IMR-90 (cell line): ENCODE data around the gene TBC1D8. TPM values are rescaled to one million over a fixed set of nuclear protein-coding genes. Genes with fewer than 3 reads are reported as not detected.

Source experiments
- ATAC-seq: fragments of 200-7000 bp; cut with Tn5 transposase; 2 replicates; pipeline ENCODE4 v1.9.1; 2020; ENCODE audit warnings: low read depth, mild to moderate bottlenecking, moderate library complexity
- BruUV-seq: library from RNA; stranded (reverse); fragments of 400-500 nt; replicated peaks from 2 replicates; lab custom pipeline; 2021; lab: Mats Ljungman, UMichigan
- CTCF ChIA-PET: fragments of 300-600 bp; formaldehyde crosslinking; extraction: SDS; loops from one replicate; lab custom pipeline; 2021; ENCODE audit warnings: antibody characterized with exemption; lab: Yijun Ruan, JAX
- POLR2A ChIA-PET: fragments of 300-600 bp; sonication (Branson Sonifier 250); formaldehyde crosslinking; loops from one replicate; lab custom pipeline; 2022; ENCODE audit warnings: antibody characterized with exemption; ENCODE audit not compliant: unreplicated experiment; lab: Charles Lee
- DNase-seq: peaks from one replicate; pipeline ENCODE4 v3.0.0; 2013
- H2AFZ ChIP-seq: replicated peaks from 2 replicates; pipeline ENCODE3; 2013; ENCODE audit warnings: low read length, mild to moderate bottlenecking; ENCODE audit not compliant: poor library complexity
- H2AK5ac ChIP-seq: 2 replicates; pipeline ENCODE4 v1.6.1; 2013; ENCODE audit warnings: low read depth, low read length, inconsistent platforms
- H2AK9ac ChIP-seq: replicated peaks from 2 replicates; pipeline ENCODE3; 2013; ENCODE audit warnings: mild to moderate bottlenecking, low read depth, low read length, moderate library complexity; ENCODE audit not compliant: poor library complexity
- H2BK120ac ChIP-seq: 2 replicates; pipeline ENCODE4 v1.6.1; 2013; ENCODE audit warnings: low read depth, low read length, inconsistent platforms
- H2BK15ac ChIP-seq: 3 replicates; pipeline ENCODE4 v1.6.1; 2013; ENCODE audit warnings: low read depth, low read length, inconsistent platforms
- H2BK20ac ChIP-seq: 2 replicates; pipeline ENCODE4 v1.6.1; 2013; ENCODE audit warnings: low read depth, mild to moderate bottlenecking, inconsistent platforms, low read length, moderate library complexity
- H2BK5ac ChIP-seq: 2 replicates; pipeline ENCODE4 v1.6.1; 2013; ENCODE audit warnings: mild to moderate bottlenecking, low read depth, low read length, inconsistent platforms; ENCODE audit not compliant: poor library complexity, severe bottlenecking
- H3K14ac ChIP-seq: replicated peaks from 2 replicates; pipeline ENCODE4 v1.6.1; 2013; ENCODE audit warnings: low read depth, low read length, inconsistent platforms
- H3K18ac ChIP-seq: 2 replicates; pipeline ENCODE4 v1.6.1; 2013; ENCODE audit warnings: low read depth, low read length, control low read depth
- H3K23ac ChIP-seq: 2 replicates; pipeline ENCODE4 v1.6.1; 2013; ENCODE audit warnings: low read depth, low read length, inconsistent platforms
- H3K27ac ChIP-seq: 2 replicates; pipeline ENCODE4 v1.5.1; 2013; ENCODE audit warnings: mild to moderate bottlenecking, control low read depth, low read length; ENCODE audit not compliant: insufficient read depth
- H3K27me3 ChIP-seq: 2 replicates; pipeline ENCODE4 v1.6.1; 2013; ENCODE audit warnings: low read length; ENCODE audit not compliant: control insufficient read depth, insufficient read depth
- H3K36me3 ChIP-seq: 2 replicates; pipeline ENCODE4 v1.6.1; 2013; ENCODE audit warnings: low read length, mixed read lengths; ENCODE audit not compliant: control insufficient read depth, insufficient read depth
- H3K4ac ChIP-seq: 2 replicates; pipeline ENCODE4 v1.6.1; 2013; ENCODE audit warnings: low read depth, low read length, inconsistent platforms
- H3K4me1 ChIP-seq: 2 replicates; pipeline ENCODE4 v1.6.1; 2013; ENCODE audit warnings: low read length, mixed read lengths; ENCODE audit not compliant: control insufficient read depth, insufficient read depth
- H3K4me2 ChIP-seq: 2 replicates; pipeline ENCODE4 v1.6.1; 2013; ENCODE audit warnings: low read depth, mild to moderate bottlenecking, control low read depth, low read length, moderate library complexity
- H3K4me3 ChIP-seq: 2 replicates; pipeline ENCODE4 v1.5.1; 2013; ENCODE audit warnings: low read depth, mild to moderate bottlenecking, control low read depth, low read length, moderate library complexity; ENCODE audit not compliant: insufficient read depth
- H3K56ac ChIP-seq: 2 replicates; pipeline ENCODE4 v1.6.1; 2013; ENCODE audit warnings: low read length, inconsistent platforms; ENCODE audit not compliant: insufficient read depth; ENCODE audit errors: extremely low read depth
- H3K79me1 ChIP-seq, 2 experiments: 2 replicates each; pipeline ENCODE4 v1.6.1; 2013; ENCODE audit warnings: low read length in 2 of 2, inconsistent platforms in 1 of 2, low read depth in 1 of 2
- H3K9ac ChIP-seq: 2 replicates; pipeline ENCODE4 v1.6.1; 2013; ENCODE audit warnings: low read depth, low read length, control low read depth
- H3K9me1 ChIP-seq: 2 replicates; pipeline ENCODE4 v1.6.1; 2013; ENCODE audit warnings: low read length, inconsistent platforms; ENCODE audit not compliant: insufficient read depth
- H3K9me3 ChIP-seq: 2 replicates; pipeline ENCODE4 v1.6.1; 2013; ENCODE audit warnings: low read length; ENCODE audit not compliant: control insufficient read depth, insufficient read depth
- H4K20me1 ChIP-seq: 2 replicates; pipeline ENCODE4 v1.6.1; 2013; ENCODE audit warnings: low read length, inconsistent platforms; ENCODE audit not compliant: insufficient read depth
- H4K5ac ChIP-seq: 2 replicates; pipeline ENCODE4 v1.6.1; 2013; ENCODE audit warnings: mild to moderate bottlenecking, low read depth, low read length, control low read depth
- H4K8ac ChIP-seq, 2 experiments: 2 replicates each; pipeline ENCODE4 v1.6.1; 2013; ENCODE audit warnings: low read depth in 2 of 2, low read length in 2 of 2, control low read depth in 1 of 2, inconsistent platforms in 1 of 2
- H4K91ac ChIP-seq: 2 replicates; pipeline ENCODE4 v1.6.1; 2013; ENCODE audit warnings: low read depth, low read length, inconsistent platforms; ENCODE audit not compliant: insufficient read depth
- BHLHE40 ChIP-seq: fragments of 150-350 bp; IDR thresholded peaks from 2 replicates; pipeline ENCODE4 v1.6.1; 2016; ENCODE audit warnings: mild to moderate bottlenecking, low read depth, low read length
- CEBPB ChIP-seq: IDR thresholded peaks from 2 replicates; pipeline ENCODE4 v1.6.1; 2012; ENCODE audit warnings: low read depth, low read length, improper control_type of control experiment
- CTCF ChIP-seq: conservative IDR thresholded peaks from 2 replicates; pipeline ENCODE4 v1.5.1; 2012; ENCODE audit warnings: mild to moderate bottlenecking, low read depth, low read length, improper control_type of control experiment
- FOS ChIP-seq: fragments of 150-350 bp; IDR thresholded peaks from 2 replicates; pipeline ENCODE4 v1.6.1; 2016; ENCODE audit warnings: low read depth, low read length
- MAFK ChIP-seq: IDR thresholded peaks from 2 replicates; pipeline ENCODE4 v1.6.1; 2012; ENCODE audit warnings: low read depth, low read length, improper control_type of control experiment
- MXI1 ChIP-seq: IDR thresholded peaks from 2 replicates; pipeline ENCODE4 v1.6.1; 2012; ENCODE audit warnings: low read depth, mild to moderate bottlenecking, low read length, moderate library complexity, borderline replicate concordance
- NFE2L2 ChIP-seq: fragments of 150-350 bp; IDR thresholded peaks from 2 replicates; pipeline ENCODE4 v1.6.1; 2016; ENCODE audit warnings: low read depth, mild to moderate bottlenecking, low read length
- POLR2A ChIP-seq: IDR thresholded peaks from 2 replicates; pipeline ENCODE4 v1.6.1; 2012; ENCODE audit warnings: mild to moderate bottlenecking, low read depth, low read length
- RAD21 ChIP-seq: IDR thresholded peaks from 2 replicates; pipeline ENCODE4 v1.6.1; 2012; ENCODE audit warnings: low read length, improper control_type of control experiment
- RFX5 ChIP-seq: IDR thresholded peaks from 2 replicates; pipeline ENCODE4 v1.8.0; 2012; ENCODE audit warnings: low read depth, mild to moderate bottlenecking, low read length, moderate library complexity
- SMC3 ChIP-seq: fragments of 150-350 bp; IDR thresholded peaks from 2 replicates; pipeline ENCODE4 v1.6.1; 2016; ENCODE audit warnings: low read depth, mild to moderate bottlenecking, antibody characterized with exemption, low read length, moderate library complexity
- WGBS, 2 experiments: methylation state at CpG; one replicate each; pipeline versions ENCODE4 v1.1.5 to v1.1.7; 2013; ENCODE audit warnings: missing lambda C conversion rate in 2 of 2; ENCODE audit not compliant: insufficient read length in 1 of 2; ENCODE audit errors: extremely low coverage in 2 of 2; 5-methylcytosine and 5-hydroxymethylcytosine counted together
- dilution Hi-C: fragments of 300-500 bp; cut with HindIII; formaldehyde crosslinking; loops from one replicate; pipeline ENCODE4 v1.14.3; 2018; ENCODE audit warnings: low sequenced_read_pairs; ENCODE audit not compliant: unreplicated experiment
- in situ Hi-C: fragments of 300-500 bp; cut with MboI; formaldehyde crosslinking; loops from 3 replicates; pipeline ENCODE4 v1.14.3; 2019; ENCODE audit warnings: low sequenced_read_pairs, inconsistent platforms, mixed read lengths
- intact Hi-C: fragments of 100-400 bp; cut with micrococcal nuclease; formaldehyde crosslinking; loops from 2 replicates; pipeline ENCODE4 v1.10.0; 2022
- polyA plus RNA-seq, 3 experiments: library from polyadenylated mRNA; depleted of rRNA; stranded (reverse); fragments of >200 nt; gene quantifications; 2 replicates each; pipeline ENCODE4 v1.2.3, GENCODE V29; 2012; ENCODE audit warnings: low replicate concordance in 1 of 3
- total RNA-seq: library from RNA; depleted of rRNA; stranded (reverse); fragments of >200 nt; gene quantifications from 2 replicates; pipeline ENCODE4 v1.2.3, GENCODE V29; 2012
- TF ChIP-seq, protein P1 (sequence below): fragments of 150-350 bp; IDR thresholded peaks from 2 replicates; pipeline ENCODE4 v1.6.1; 2017; ENCODE audit warnings: mild to moderate bottlenecking, antibody characterized with exemption, low read length, low read depth
- TF ChIP-seq, protein P2 (sequence below): fragments of 150-350 bp; IDR thresholded peaks from 2 replicates; pipeline ENCODE4 v1.6.1; 2016; ENCODE audit warnings: low read depth, mild to moderate bottlenecking, low read length, moderate library complexity, borderline replicate concordance

Gene TBC1D8
- total and polyA plus RNA-seq, 2 of the 4 experiments (the other 2 are of a cell fraction) = 1.3 to 1.5 TPM

GRCh38 chr2:101197215-101197745 lies 46.1 kb upstream of the TBC1D8 start:
- ATAC-seq (no peak), DNase-seq (no peak)
- Histone ChIP-seq H2AK5ac (no peak overlapping the region), H3K4me3 (no peak overlapping the region), H2BK20ac (no peak overlapping the region), H3K4me2 (no peak overlapping the region), H2BK5ac (no peak overlapping the region), H3K18ac (no peak overlapping the region), H3K27me3 (peaks cover 7% of the 10 kb centered on the region), H4K91ac (no peak overlapping the region), H2BK15ac (no peak overlapping the region), H3K9me3 (no peaks in the 10 kb centered on the region), H3K4me1 (no peaks in the 10 kb centered on the region; the same call in 1 of the 2 replicates), H3K56ac (no peak overlapping the region), H3K27ac (no peak overlapping the region), H2AK9ac (no peak overlapping the region), H4K20me1 (no peaks in the 10 kb centered on the region), H2AFZ (no peak overlapping the region), H2BK120ac (no peak overlapping the region), H3K9me1 (no peaks in the 10 kb centered on the region), H3K79me1 (no peaks in the 10 kb centered on the region), H3K23ac (no peak overlapping the region), H3K14ac (no peak overlapping the region), H3K4ac (no peak overlapping the region), H3K9ac (no peak overlapping the region), H4K5ac (no peak overlapping the region), H4K8ac (no peak overlapping the region), H3K36me3 (no peaks in the 10 kb centered on the region)
- ChIA-PET CTCF (interaction anchor here (1.3 to 1.6 kb wide), 2 partner anchors 8 to 9 kb away, joined by 5 to 6 read pairs; no protein-coding TSS in a partner anchor), POLR2A (no interaction called here)
- no CpG with 5 or more reads among the region's 1 CpG for WGBS, 2 experiments
- intact Hi-C loops (no loop called here), in situ Hi-C loops (no loop called here), dilution Hi-C loops (no loop called here)
- no TSS peak for BruUV-seq
- TF ChIP-seq MAFK (no peak), RFX5 (no peak), BHLHE40 (no peak), POLR2A (no peak), FOS (no peak), MXI1 (no peak), CEBPB (no peak), SMC3 (no peak), RAD21 (no peak), CTCF (no peak; the same call in 1 of the 2 replicates), NFE2L2 (no peak)
- TF ChIP-seq, protein P1, sequence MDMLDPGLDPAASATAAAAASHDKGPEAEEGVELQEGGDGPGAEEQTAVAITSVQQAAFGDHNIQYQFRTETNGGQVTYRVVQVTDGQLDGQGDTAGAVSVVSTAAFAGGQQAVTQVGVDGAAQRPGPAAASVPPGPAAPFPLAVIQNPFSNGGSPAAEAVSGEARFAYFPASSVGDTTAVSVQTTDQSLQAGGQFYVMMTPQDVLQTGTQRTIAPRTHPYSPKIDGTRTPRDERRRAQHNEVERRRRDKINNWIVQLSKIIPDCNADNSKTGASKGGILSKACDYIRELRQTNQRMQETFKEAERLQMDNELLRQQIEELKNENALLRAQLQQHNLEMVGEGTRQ = no peak
- TF ChIP-seq, protein P2, sequence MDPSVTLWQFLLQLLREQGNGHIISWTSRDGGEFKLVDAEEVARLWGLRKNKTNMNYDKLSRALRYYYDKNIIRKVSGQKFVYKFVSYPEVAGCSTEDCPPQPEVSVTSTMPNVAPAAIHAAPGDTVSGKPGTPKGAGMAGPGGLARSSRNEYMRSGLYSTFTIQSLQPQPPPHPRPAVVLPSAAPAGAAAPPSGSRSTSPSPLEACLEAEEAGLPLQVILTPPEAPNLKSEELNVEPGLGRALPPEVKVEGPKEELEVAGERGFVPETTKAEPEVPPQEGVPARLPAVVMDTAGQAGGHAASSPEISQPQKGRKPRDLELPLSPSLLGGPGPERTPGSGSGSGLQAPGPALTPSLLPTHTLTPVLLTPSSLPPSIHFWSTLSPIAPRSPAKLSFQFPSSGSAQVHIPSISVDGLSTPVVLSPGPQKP = no peak
